GM18870 (cell line): Measurements from ENCODE around the gene CLIC6.

Experiments
- ATAC-seq: cut with Tn5 transposase; IDR thresholded peaks from one replicate; pipeline ENCODE4 v1.9.1; 2021; ENCODE audit warnings: moderate library complexity; ENCODE audit not compliant: unreplicated experiment

CLIC6 gene

DNA sequence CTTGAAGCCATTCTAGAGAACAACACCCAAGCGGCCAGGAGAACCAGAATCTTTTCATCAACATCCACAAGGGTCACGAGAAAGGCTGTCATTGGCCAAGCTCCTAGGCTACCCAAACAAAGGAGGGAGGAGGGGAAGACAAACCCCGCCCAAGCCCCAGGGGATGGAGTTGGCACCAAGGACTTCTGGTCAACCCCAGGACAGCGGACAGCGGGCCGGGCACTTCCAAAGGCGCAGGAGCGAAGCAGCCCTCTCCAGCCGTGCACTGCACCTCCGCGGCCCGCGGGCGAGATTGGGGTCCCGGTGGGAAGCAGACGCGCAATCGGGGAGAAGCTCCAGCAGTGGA, at the start of gene CLIC6:
Gene CLIC6 (plus strand): TSS at position 192 of the 346 bp plus-strand sequence. CDS start 395 bp downstream, outside the sequence.
- no peak for ATAC-seq

- ATAC-seq = no peak
Observed at GRCh38 chr21:34619841-34620665, 48.7 kb upstream of the CLIC6 start.

- no peak for ATAC-seq
Observed at GRCh38 chr21:34621434-34622350, 47.1 kb upstream of the CLIC6 start.

- ATAC-seq = no peak
Observed at GRCh38 chr21:34623516-34623915, 45.3 kb upstream of the CLIC6 start.

GRCh38 chr21:34625030-34625593, 43.7 kb upstream of the CLIC6 start:
- ATAC-seq = no peak

DNA sequence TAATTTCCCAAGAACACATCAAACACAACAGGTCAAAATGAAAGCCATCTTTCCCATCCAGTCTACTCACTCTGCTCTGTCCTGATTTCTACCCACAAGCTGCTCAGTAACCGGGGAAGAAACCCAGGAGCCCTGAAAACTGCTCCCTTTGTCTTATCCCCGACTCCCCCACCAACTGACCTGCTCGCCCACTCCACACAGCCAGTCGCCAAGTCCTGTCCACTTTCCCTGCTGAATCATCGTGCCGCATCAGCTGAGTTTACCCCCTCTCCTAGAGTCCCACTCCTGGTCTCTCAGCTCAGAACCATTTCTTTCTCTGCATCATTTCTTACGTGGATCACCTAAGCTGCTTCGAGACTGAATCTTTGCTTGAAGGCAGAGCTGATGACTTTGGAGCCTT, 42.7 kb upstream of the CLIC6 start:
- ATAC-seq = no peak

- no peak for ATAC-seq
Observed at GRCh38 chr21:34630536-34631143, 38.2 kb upstream of the CLIC6 start.

DNA sequence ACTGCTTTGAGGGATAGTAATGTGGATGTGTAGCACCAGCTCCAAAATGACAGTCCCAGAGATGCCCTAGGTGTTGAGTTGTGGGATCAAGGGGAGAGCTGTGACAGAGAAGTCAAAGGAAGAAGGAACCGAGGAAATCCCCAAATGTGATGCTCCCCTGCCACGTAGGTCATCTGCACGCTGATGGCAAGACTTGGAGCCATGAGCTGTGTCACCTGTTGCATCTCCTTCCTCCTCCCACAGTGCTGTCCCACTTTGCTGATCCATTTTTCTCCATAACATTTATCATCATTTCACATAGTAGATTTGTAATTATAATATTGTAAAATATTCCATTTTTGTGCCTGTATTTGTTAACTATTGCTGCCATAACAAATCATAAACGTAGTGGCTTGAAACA, 36.3 kb upstream of the CLIC6 start:
- no peak for ATAC-seq

- ATAC-seq = no peak
Observed at GRCh38 chr21:34635307-34635706, 33.5 kb upstream of the CLIC6 start.

- no peak for ATAC-seq
Observed at GRCh38 chr21:34636961-34637360, 31.8 kb upstream of the CLIC6 start.

- ATAC-seq = no peak
Observed at GRCh38 chr21:34639250-34639649, 29.5 kb upstream of the CLIC6 start.

- ATAC-seq = peak; percentile 47
Observed at GRCh38 chr21:34639882-34640788, 28.7 kb upstream of the CLIC6 start.

GRCh38 chr21:34640858-34641257, 27.9 kb upstream of the CLIC6 start:
- no peak for ATAC-seq

GRCh38 chr21:34642211-34643075, 26.4 kb upstream of the CLIC6 start:
- peak; percentile 40 for ATAC-seq

DNA sequence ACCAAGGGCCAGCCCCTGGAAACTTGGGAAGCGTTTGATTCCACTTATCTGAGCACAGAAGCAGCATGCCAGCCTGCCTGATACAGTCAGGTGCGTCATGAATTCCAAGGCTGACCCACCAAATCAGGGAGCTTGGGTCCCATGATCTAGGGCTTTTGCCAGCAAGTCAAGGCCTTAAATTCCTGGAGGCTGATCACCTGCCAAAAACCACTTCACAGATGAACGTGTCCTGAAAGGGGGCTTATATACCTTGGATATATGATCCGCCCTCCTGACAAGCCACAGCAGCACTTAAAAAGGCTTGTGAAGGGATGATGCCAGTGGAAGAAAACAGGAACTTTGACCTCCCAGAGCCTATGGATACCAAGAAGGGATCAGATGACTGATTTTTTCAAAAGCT, 24.0 kb upstream of the CLIC6 start:
- ATAC-seq = no peak

GRCh38 chr21:34647555-34647954, 21.2 kb upstream of the CLIC6 start:
- no peak for ATAC-seq

GRCh38 chr21:34648739-34649297, 20.0 kb upstream of the CLIC6 start:
- no peak for ATAC-seq

DNA sequence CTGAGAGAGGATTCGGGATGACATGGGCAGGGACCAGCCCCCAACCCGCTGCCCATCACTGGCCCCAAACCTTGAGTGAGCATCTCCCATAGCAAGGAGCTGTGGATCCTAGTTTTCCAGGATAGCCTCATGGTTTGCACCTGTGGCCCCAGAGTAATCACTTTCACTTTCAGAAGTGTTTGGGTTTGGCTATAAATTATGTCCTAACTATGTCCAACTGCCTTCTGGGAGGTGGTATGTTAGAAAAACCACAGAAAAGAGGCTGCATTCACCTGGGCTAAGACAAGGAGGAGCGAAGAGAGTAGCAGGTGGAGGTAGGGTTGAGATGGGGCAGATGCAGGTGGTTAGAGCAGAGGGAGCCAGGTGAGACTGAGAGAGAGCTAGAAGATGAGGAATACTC, 19.4 kb upstream of the CLIC6 start:
- no peak for ATAC-seq

DNA sequence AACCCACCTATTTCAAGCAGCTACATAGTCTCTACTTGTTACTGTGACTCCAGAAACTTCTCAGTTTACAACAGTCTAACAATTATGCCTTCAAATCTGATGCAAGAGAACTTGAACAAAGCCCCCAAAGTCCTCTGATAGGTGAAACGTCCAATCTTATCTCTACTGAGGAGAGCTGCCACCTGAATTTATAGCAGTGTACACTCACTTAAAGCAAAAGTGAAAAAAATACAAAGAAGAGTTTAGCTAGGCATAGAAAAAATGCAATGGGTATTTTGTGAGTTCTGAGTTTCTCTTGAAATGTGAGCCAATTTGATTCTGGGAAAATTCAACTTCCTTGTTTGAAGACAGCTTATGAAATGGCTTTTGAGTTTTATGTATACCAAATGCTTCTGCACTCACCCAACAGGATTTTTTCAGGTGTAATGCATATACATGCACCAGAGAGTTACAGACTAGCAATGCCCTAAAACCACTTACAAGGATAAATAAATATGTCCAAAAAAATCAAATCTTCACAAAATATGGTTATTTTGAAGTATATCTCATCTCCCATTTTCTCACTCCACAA, 17.8 kb upstream of the CLIC6 start:
- no peak for ATAC-seq
